ENCODE data around the gene CCDC61.

CCDC61 gene

GRCh38 chr19:46030812-46031550 lies 35.7 kb downstream of the CCDC61 start:
- no peak for TF ChIP-seq CTCF (IDR thresholded peaks at IDR 0.05; ENCODE audit: low read length, missing control alignments)
- DNase-seq (ENCODE audit: low read depth): no peak
- H3K4me3 ChIP-seq (replicated peaks; ENCODE audit: low read depth, low read length): no peak overlapping the region

GRCh38 chr19:46031781-46032596 lies 36.7 kb downstream of the CCDC61 start:
- TF ChIP-seq CTCF (IDR thresholded peaks at IDR 0.05; ENCODE audit: low read length, missing control alignments): no peak
- no peak for DNase-seq (ENCODE audit: low read depth)
- no peak overlapping the region for H3K4me3 ChIP-seq (replicated peaks; ENCODE audit: low read depth, low read length)

GRCh38 chr19:46032597-46033025 lies 37.3 kb downstream of the CCDC61 start:
- H3K4me3 ChIP-seq (replicated peaks; ENCODE audit: low read depth, low read length): no peak overlapping the region
- no peak for TF ChIP-seq CTCF (IDR thresholded peaks at IDR 0.05; ENCODE audit: low read length, missing control alignments)
- DNase-seq (ENCODE audit: low read depth): no peak

GRCh38 chr19:46033401-46033800 lies 38.1 kb downstream of the CCDC61 start:
- no peak for TF ChIP-seq CTCF (IDR thresholded peaks at IDR 0.05; ENCODE audit: low read length, missing control alignments)
- no peak overlapping the region for H3K4me3 ChIP-seq (replicated peaks; ENCODE audit: low read depth, low read length)
- DNase-seq (ENCODE audit: low read depth): no peak

GRCh38 chr19:46035546-46035945 lies 40.3 kb downstream of the CCDC61 start:
- no peak for TF ChIP-seq CTCF (IDR thresholded peaks at IDR 0.05; ENCODE audit: low read length, missing control alignments)
- no peak for DNase-seq (ENCODE audit: low read depth)
- no peak overlapping the region for H3K4me3 ChIP-seq (replicated peaks; ENCODE audit: low read depth, low read length)

- no peak for TF ChIP-seq CTCF (IDR thresholded peaks at IDR 0.05; ENCODE audit: low read length, missing control alignments)
- no peak overlapping the region for H3K4me3 ChIP-seq (replicated peaks; ENCODE audit: low read depth, low read length)
- DNase-seq (ENCODE audit: low read depth): no peak
Measured at GRCh38 chr19:46035986-46036743, 40.9 kb downstream of the CCDC61 start.

Measured in fibroblast of pulmonary artery (primary cell).